HG02763 (cell line): ENCODE data around the gene RSF1.

Experiments
- ATAC-seq: cut with Tn5 transposase; IDR thresholded peaks from one replicate; pipeline ENCODE4 v1.9.1; 2021; ENCODE audit warnings: mild to moderate bottlenecking, moderate library complexity; ENCODE audit not compliant: unreplicated experiment

The RSF1 gene

DNA sequence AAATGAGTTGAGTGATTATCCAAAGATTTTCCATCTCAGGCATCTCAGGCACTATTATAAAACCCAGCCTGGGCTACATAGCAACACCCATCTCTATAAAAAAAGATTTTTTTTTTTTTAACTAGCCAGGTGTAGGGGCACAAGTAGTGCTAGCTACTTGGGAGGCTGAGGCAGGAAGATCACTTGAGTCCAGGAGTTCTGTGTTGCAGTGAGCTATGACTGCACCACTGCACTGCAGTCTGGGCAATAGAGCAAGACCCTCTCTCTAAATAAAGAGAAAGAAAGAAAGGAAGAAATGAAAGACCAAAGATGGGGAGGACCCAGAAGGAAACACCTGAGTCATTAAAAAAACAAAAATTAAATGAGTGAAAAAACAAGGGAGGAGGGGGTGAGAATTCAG is 14.1 kb downstream of the RSF1 start:
- no peak for ATAC-seq

- ATAC-seq: no peak
Observed at GRCh38 chr11:77801477-77801876, 19.0 kb downstream of the RSF1 start.

DNA sequence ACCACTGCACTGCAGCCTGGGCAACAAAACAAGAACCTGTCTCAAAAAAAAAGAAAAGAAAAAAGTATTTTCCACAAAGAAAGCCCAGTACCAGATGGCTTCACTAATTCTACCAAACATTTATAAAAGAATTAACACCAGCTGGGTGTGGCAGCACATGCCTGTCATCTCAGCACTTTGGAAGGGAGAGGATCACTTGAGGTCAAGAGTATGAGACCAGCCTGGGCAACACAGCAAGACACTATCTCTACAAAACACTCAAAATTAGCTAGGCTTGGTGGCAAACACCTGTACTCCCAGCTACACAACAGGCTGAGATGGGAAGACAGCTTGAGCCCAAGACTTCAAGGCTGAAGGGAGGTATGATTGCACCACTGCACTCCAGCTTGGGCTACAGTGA is 20.1 kb downstream of the RSF1 start:
- ATAC-seq: no peak

DNA sequence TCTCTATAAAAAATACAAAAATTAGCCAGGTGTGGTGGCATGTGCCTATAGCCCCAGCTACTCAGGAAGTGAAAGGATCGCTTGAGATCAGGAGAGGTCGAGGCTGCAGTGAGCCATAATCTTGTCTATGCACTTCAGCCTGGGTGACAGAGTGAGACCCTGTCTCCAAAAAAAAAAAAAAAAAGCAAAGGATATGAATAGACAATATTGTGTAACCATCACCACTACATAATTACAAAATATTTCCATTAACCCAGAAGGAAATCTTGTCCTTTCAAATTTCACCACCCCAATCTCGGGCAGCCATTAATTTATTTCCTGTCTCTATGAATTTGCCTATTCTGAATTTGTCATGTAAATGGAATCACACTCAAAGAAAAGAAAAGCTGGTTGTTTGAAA is 21.2 kb downstream of the RSF1 start:
- no peak for ATAC-seq

DNA sequence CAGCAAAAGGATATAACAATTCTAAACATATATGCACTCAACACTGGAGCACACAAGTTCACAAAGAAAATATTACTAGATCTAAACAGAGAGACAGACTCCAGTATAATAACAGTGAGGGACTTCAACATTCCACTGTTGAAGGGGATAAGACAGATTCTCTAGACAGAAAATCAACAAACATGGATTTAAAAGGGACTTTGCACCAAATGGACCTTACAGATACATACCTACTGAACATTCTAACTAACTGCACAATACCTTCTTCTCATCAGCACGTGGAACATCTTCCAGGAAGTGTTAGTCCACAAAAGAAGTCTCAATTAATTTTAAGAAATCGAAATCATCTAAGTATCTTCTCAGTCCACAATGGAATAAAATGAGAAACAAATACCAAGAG is 26.6 kb downstream of the RSF1 start:
- ATAC-seq: no peak

DNA sequence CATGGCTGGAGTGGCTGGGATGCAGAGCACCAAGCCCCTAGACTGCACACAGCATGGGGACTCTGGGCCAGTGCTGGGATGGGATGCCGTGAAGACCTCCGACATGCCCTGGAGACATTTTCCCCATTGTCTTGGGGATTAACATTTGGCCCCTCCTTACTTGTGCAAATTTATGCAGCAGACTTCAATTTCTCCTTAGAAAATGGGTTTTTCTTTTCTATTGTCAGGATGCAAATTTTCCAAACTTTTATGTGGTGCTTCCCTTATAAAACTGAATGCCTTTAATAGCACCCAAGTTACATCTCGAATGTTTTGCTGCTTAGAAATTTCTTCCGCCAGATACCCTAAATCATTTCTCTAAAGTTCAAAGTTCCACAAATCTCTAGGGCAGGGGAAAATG is 29.2 kb downstream of the RSF1 start:
- no peak for ATAC-seq

DNA sequence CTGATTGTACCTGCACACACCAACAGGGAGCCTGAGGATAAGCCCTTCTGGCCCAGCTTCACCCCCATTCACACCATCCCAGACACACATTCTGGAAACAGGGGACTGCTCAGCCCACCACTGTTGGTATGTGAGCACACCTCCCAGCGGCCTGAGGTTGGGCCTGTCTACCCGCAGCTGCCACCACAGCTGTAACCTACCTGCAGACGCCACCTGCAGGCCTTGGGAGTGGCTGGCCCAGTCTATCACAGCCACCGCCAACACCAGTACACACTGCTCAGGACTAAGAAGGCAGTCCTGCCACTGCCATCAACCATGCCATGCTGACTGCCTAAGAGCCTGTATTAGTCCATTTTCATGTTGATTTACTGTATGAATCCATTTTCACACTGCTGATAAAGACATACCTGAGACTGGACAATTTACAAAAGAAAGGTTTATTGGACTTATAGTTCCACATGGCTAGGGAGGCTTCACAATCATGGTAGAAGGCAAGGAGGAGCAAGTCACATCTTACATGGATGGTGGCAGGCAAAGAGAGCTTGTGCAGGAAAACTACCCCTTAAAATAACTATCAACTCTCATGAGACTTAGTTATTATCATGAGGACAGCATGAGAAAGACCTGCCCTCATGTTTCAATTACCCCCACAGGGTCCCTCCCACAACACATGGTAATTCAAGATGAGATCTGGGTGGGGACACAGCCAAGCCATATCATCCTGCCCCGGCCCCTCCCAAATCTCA is 30.6 kb downstream of the RSF1 start:
- ATAC-seq: no peak

- ATAC-seq: no peak
Observed at GRCh38 chr11:77789061-77789730, 31.3 kb downstream of the RSF1 start.

DNA sequence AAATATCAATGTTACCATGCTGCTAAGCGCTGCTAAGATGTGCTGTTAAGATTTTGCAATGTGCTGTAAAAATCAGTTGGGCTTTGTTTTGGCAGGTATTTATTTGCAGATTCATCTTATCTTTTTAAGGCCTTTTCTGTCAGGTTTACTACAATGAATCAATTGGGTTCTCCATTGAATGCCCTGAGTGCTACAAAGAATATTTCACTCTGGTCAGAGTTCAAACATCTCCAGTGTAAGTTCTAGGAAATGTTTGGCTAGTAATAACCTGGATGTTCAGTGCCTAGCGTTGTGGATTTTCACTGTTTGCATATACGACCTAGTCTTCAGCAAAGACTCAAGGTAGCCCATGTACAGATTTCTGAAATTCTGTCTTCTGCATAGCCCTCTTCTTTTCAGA is 36.0 kb downstream of the RSF1 start:
- no peak for ATAC-seq

DNA sequence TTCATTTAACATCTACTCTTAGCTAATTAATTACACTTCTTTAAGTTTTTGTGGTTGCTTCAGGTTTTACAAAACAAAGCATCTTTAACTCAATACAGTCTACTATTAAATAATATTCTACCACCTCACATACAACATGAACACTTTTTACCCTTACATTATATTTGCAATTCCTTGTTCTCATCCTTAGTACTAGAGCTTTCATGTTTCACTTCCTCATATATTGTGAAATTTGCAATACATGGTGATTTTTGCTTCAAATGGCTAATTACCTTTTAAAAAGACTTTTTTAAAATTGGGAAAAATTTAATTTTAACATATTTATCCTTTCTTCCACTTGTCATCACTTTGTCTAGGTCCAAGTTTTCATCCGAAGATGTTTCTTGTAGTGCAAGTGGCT is 37.5 kb downstream of the RSF1 start:
- no peak for ATAC-seq

DNA sequence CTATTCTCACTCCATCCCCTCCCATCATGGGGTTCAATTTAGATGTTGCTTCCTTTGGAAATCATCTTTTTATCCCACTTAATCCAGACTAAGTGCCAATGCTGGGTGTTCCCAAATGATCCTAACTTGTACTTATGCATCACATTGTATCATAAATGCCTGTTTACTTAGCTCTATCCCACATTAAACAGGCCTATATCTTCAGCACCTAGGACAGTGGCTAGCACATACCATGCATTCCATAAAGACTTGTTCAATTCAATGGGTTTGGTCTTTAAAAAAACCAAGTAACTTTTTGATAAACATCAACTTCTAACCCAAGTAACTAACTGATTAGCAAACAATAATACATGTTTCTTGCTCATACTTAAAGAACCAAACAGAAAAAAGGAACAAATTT is 40.6 kb downstream of the RSF1 start:
- ATAC-seq: no peak

- no peak for ATAC-seq
Observed at GRCh38 chr11:77778549-77778948, 42.0 kb downstream of the RSF1 start.

DNA sequence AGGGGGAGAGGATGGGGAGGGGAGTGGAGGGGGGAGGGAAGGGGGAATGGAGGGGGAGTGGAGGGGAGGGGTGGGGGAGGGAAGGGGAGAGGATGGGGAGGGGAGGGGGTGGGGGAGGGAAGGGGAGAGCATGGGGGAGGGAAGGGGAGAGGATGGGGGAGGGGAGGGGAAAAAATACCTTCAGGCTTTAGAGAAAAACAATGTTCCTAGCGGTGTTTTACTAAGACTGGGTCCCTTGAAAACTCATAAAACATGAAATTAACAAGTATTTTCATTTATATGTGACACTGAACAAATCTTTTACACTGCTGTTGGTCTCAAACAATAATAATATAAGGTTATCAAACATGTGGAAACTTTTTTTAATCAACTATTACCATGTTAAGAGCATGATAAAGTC is 42.4 kb downstream of the RSF1 start:
- no peak for ATAC-seq

DNA sequence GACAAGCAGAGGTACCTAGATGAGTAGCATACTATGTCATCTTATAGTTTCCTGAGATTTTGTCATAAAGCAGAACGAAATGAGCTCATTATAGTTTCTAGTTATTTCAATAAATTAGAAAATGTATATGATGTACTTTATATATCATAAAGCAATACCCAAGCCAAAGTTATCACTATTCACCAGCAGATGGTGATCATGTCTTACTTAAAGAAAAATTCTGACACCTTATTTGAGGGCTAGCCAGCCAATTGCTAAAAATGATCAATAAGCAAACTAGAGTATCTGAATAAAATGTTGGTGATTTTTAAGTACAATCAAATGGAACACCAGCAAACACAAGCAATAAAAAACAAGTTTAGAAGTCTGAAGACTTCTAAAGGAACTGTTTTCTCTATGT is 44.1 kb downstream of the RSF1 start:
- no peak for ATAC-seq

DNA sequence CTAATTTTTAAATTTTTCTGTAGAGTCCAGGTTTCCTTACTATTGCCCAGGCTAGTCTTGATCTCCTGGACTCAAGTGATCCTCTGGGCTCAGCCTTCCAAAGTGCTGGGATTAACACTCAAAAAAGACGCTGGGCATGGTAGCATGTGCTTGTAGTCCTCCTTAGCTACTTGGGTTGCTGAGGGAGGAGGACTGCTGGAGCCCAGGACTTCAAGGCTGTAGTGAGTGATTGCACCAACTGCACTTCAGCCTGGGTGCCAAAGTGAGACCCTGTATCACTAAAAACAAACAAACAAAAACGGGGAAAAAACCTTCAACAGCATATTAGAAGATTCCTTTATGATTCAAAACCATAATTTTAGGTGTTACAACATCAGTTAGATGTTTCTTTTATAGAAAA is 44.6 kb downstream of the RSF1 start:
- no peak for ATAC-seq

GRCh38 chr11:77771135-77771534 is 49.4 kb downstream of the RSF1 start:
- ATAC-seq: no peak

DNA sequence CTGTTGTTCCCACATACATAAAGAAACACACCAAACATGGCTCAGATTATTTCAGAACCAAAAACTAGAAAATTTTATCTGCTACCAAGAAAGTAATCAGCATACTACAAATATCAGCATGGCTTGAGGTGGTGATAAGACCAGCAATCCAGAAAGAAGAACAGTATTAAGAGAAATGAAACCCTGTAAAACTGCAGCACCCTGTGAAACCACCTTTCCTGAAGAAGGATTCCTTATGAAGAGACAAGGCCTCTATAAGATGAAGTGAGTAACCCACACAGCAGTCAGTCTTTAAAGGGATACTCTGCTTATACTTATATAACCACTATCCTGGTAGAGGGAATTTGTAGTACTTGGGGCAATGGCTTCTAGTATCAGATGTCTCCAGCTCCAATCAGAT is 49.9 kb downstream of the RSF1 start:
- no peak for ATAC-seq

DNA sequence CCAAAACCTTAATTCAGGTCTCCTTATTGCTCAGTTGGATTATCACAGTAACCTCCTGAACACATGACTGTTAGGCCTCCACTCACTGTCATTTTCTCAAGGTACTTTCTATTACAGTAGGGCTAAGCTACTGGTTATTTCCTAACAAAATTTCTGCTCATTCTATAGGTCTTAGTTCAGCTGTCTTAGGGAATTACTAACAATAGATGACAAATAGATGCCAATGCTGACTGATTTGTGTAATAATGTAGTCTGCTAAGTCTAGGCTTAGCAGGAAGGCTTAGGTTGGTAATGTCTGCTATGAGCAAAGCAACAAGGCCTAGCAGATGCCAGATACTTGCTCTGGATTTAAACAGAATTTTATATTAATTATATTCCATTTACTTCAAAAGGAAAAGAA is 58.1 kb downstream of the RSF1 start:
- ATAC-seq: no peak

DNA sequence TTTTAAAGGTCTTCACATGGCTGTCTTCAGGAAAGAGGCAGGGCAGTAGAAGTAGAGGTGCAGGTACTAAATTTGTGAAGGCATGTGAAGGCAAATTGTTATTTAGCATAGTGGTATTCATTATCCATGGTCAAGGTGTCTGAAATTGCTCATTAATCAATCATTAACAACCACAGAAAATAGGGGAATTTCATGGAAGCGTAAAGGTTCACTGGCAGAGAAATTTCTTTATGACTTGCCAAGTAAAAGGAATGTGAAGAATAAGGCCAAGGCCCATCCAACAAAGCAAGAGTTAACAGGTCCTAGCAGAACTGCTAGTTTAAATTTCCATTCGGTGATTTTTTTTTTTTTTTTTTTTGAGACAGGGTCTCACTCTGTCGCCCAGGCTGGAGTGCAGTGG is 59.0 kb downstream of the RSF1 start:
- no peak for ATAC-seq

DNA sequence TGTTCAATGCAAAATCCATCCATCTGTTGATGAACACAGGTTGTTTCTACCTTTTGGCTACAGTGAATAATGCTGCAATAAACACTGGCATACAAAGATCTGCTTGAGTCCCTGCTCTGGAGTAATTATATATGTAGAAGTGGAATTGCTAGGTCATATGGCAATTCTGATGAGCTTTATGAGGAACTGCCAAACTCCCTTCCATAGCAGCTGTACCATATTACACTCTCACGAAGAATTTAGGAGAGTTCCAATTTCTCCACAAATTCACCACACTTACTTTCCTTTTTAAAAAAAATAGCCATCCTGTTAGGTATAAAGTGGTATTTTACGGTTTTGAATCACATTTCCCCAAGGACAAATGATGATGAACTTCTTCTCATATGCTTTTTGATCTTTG is 62.2 kb downstream of the RSF1 start:
- ATAC-seq: no peak

- no peak for ATAC-seq
Observed at GRCh38 chr11:77753230-77753629, 67.3 kb downstream of the RSF1 start.

DNA sequence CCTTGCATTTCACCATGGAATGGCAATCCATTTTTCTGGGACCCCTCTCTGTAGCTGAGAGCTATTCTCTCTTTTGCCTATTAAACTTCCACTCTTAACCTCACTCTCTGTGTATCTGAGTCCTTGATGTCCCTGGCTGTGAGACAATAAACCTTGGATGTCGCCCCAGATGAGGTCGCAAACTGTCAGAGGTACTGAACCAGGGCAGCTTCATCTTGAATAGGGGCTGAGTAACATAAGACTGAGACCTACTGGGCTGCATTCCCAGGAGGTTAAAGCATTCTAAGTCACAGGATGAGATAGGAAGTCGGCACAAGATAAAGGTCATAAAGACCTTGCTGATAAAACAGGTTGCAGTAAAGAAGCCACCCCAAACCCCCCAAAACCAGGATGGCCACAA is 68.0 kb downstream of the RSF1 start:
- ATAC-seq: no peak
